Mucosa of gallbladder (tissue), 1 donor: ENCODE results near the gene SELENOF. TPM values are rescaled to one million over a fixed set of nuclear protein-coding genes. Genes with fewer than 3 reads are reported as not detected.

Experiments
- DNase-seq: peaks from one replicate; pipeline ENCODE4 v3.0.0-alpha.2; 2020; ENCODE audit warnings: low spot score
- total RNA-seq: library from RNA; stranded (reverse); gene quantifications from one replicate; pipeline ENCODE4 v1.2.1, GENCODE V29; 2021
- donor health status: DM: no; HTN: no; CAD: no.

SELENOF gene
- total RNA-seq: 179 TPM

- peak; percentile 100 for DNase-seq
Observed at GRCh38 chr1:86913896-86914600, at the start of gene SELENOF. Gene SELENOF, minus strand, starts transcription at chr1:86914126. Its CDS starts 15 bp downstream, at chr1:86914111.

GRCh38 chr1:86960548-86960947 lies 46.6 kb upstream of the SELENOF start:
- DNase-seq: no peak

- no peak for DNase-seq
Observed at GRCh38 chr1:86957221-86957620, 43.3 kb upstream of the SELENOF start.

- no peak for DNase-seq
Observed at GRCh38 chr1:86956221-86956620, 42.3 kb upstream of the SELENOF start.

DNA sequence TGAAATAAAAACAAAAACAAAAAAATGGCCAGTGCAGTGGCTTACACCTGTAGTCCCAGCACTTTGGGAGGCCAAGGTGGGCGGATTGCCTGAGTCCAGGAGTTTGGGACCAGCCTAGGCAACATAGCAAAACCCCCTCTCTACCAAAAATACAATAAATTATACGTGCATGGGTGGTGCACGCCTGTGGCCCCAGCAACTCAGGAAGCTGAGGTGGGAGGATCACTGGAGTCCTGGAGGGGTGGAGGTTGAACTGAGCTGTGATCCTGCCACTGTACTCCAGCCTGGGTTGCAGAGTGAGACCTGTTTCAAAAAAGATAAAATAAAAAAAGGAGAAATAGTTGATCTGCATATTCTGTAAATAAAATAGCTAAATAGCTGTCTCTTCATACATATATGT lies 41.8 kb upstream of the SELENOF start:
- DNase-seq: no peak

- no peak for DNase-seq
Observed at GRCh38 chr1:86953167-86953566, 39.2 kb upstream of the SELENOF start.

- no peak for DNase-seq
Observed at GRCh38 chr1:86951430-86951829, 37.5 kb upstream of the SELENOF start.

- no peak for DNase-seq
Observed at GRCh38 chr1:86950712-86951419, 36.9 kb upstream of the SELENOF start.

DNA sequence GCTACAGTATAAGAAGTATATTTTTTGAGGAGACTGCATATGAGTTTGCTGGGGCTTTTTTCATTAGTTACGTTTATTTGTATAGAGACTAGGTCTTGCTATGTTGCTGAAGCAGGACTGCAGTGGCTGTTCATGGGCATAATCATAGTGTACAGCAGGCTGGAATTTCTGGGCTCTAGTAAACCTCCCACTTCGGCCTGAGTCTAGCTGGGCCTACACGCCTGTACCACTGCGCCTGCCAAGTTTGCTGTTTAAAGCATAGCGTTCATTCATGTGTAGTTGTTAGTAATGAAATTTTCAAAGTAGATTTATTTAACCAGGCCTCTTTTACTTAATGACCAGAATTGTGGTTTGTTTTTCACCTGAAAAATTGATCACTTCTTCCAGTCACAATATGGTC lies 34.3 kb upstream of the SELENOF start:
- DNase-seq: no peak

DNA sequence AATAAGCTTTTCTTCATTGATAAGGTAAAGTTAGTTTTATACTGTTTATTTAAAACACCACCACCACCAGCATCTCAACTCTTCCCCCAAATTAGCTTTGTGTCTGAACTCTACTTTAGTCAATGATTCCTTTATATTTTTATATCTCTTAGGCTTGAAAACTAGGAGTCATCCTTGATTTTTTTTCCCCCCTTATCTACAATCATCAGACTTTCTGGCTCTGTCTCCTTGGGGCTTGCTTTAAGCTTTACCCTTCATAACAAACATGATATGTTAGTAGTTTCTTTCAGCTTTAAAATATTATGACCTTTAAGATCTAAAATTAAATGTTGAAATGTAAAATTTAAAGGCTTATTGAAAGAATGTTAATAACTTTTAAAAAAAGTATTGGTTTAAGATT lies 28.8 kb upstream of the SELENOF start:
- no peak for DNase-seq

DNA sequence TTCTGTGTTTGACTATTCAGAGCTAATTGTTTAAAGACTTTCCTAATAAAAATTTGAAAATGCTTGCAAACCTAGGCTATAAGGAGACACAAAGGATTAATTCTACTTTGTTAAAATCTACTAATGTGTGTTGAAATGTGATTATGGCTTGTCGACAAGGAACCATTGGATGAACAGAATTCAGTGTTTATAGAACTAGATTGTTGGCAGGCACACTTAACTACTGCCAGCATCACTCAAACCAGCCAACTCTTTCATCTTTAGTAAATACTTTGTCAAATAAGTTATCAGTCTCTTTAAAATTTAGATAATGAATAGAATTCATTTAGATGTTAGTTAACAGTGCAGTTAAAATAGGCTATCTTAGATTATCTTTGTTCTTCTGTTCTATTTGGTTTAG lies 28.1 kb upstream of the SELENOF start:
- no peak for DNase-seq

- no peak for DNase-seq
Observed at GRCh38 chr1:86940599-86940998, 26.7 kb upstream of the SELENOF start.

GRCh38 chr1:86939406-86939805 lies 25.5 kb upstream of the SELENOF start:
- no peak for DNase-seq

GRCh38 chr1:86938855-86939254 lies 24.9 kb upstream of the SELENOF start:
- no peak for DNase-seq

GRCh38 chr1:86938450-86938849 lies 24.5 kb upstream of the SELENOF start:
- DNase-seq: no peak

DNA sequence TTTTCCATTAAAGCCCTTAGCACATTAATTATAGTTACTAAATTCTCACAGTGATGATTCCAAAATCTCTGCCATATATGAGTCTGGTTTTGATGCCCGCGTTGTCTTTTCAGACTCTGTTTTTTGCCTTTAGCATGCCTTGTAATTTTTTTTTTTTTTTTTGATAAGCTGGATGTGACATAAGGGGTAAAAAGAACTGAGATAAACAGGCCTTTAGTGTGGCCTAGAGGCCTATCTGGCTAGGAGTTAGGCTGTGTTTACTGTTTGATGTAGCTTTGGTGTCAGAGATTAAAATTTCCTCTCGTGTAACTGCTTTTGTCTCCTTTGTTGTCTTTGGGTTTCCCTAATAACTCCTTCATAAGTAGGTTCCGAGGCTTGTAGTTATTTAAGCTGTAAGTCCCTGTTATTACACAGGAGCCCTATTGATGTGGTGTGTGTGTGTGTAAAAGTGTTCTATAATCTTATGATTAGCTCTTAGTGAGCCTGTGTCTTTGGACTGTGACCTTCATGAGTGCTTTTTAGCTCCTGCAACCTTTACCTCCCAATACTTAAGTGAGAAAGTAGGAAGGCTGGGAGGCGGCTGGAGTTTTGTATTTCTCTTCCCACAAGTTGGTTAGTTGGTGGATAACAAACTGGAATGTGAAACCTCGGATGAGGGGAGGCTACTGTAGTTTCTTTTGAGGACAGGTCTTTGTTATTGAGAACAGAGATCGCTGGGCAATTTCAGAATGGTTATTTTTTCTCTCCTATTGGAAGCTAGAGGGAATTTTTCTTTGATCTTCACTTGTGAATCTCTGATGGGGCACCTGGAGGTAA lies 19.8 kb upstream of the SELENOF start:
- DNase-seq: no peak

DNA sequence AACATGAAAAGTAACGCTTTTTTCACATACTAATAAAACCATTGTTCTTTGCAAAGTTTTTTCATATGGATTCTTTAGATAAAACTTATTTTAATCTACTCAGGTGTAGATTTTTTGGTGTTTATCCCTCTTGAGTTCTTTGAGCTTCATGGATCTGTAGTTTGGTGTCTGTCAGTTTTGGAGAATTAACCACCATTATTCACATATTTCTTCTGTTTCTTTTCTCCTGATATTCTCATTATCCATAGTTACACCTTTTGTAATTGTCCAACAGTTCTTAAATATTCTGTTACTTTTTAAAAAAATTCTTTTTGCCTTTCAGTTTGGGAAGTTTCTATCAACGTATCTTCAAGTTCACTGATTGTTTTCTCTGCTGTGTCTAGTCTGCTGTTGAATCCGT lies 19.1 kb upstream of the SELENOF start:
- no peak for DNase-seq

DNA sequence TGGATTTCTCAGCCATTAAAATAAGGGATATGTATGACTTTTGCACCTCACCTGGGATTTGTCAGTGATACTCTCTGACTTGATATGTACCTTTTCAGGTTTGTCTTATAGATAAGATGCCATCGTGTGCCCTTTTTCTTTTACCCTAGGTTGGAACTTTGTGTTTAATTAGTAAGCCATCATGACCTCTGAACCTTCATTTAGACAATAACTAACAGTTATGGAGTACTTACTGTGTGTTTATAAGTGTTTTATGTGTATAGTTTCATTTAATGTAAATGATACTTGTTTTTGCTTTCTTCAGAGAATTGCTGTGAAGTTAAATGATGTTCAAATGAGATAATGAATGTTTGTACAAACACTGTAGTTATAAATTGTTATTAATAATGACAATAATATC lies 14.9 kb upstream of the SELENOF start:
- no peak for DNase-seq

DNA sequence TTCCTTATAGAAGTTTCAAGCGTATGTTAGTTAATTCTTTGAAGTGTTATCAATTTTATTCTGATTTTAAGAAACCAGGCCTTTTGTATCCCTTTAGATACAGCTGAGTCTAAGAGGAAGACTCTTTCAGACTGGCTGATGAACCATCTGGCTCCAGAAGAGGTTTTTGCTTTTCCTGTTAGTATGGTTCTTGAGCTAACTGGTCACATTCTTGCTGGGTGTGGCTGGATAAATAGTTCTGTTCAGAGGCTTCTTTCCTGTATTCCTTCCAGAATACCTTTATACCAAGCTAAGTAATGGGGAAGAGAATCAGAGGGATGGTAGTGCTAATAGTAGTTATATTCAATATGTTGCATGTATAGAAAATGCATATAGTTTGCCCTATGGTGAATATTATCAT lies 13.0 kb upstream of the SELENOF start:
- no peak for DNase-seq

DNA sequence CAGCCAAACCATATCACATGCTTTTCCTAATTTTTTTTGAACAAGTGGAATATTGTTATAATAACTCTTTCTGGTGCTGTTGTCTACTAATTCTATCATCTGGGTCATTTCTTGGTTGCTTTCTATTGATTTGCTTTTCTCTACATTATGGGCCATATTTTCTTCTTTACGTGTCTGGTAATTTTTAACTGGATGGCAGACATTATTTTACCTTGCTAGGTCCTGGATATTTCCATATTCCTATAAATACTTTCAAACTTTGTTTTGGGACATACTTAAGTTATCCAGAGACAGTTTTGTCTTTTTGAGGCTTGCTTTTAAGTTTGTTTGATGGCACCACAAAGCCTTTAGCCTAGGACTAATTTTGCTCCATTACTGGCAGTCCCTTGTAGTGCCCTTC lies 11.8 kb upstream of the SELENOF start:
- DNase-seq: no peak

GRCh38 chr1:86924324-86924960 lies 10.5 kb upstream of the SELENOF start:
- no peak for DNase-seq

GRCh38 chr1:86922445-86922844 lies 8.5 kb upstream of the SELENOF start:
- no peak for DNase-seq
